Karpas-422 (cell line): ENCODE measurements around the gene RASA2. TPM values are rescaled to one million over a fixed set of nuclear protein-coding genes. Genes with fewer than 3 reads are reported as not detected.

Experiments
- DNase-seq: peaks from one replicate; pipeline ENCODE4 v3.0.0-alpha.2; 2015
- H2AFZ ChIP-seq: fragments of 200-600 bp; sonication (generic); 2 replicates; pipeline ENCODE4 v1.6.1; 2014; ENCODE audit warnings: antibody characterized with exemption, low read length, mixed read lengths
- H3K27ac ChIP-seq: fragments of 200-600 bp; sonication (generic); 2 replicates; pipeline ENCODE4 v1.5.1; 2014; ENCODE audit warnings: mild to moderate bottlenecking, low read length, moderate library complexity
- H3K27me3 ChIP-seq: fragments of 200-600 bp; sonication (generic); 2 replicates; pipeline ENCODE4 v1.6.1; 2014; ENCODE audit warnings: low read length, mixed read lengths
- H3K36me3 ChIP-seq: fragments of 200-600 bp; sonication (generic); 2 replicates; pipeline ENCODE4 v1.6.1; 2014; ENCODE audit warnings: low read length, mixed read lengths; ENCODE audit not compliant: insufficient read depth
- H3K4me1 ChIP-seq: fragments of 200-600 bp; sonication (generic); 2 replicates; pipeline ENCODE4 v1.6.1; 2014; ENCODE audit warnings: mild to moderate bottlenecking, low read length, mixed read lengths
- H3K4me2 ChIP-seq: fragments of 200-600 bp; sonication (generic); 2 replicates; pipeline ENCODE4 v1.6.1; 2014; ENCODE audit warnings: low read length, low read depth, mild to moderate bottlenecking; ENCODE audit not compliant: poor library complexity, severe bottlenecking
- H3K4me3 ChIP-seq: fragments of 200-600 bp; sonication (generic); 2 replicates; pipeline ENCODE4 v1.5.1; 2014; ENCODE audit warnings: mild to moderate bottlenecking, antibody characterized with exemption, low read length, mixed read lengths
- H3K79me2 ChIP-seq: fragments of 200-600 bp; sonication (generic); 2 replicates; pipeline ENCODE4 v1.6.1; 2014; ENCODE audit warnings: mild to moderate bottlenecking, low read length, mixed read lengths
- H3K9ac ChIP-seq: fragments of 200-600 bp; sonication (generic); 2 replicates; pipeline ENCODE4 v1.6.0; 2014; ENCODE audit warnings: low read length
- H3K9me2 ChIP-seq: fragments of 200-600 bp; sonication (generic), shearing (Covaris generic); replicated peaks from 2 replicates; pipeline ENCODE4 v1.6.0; 2014; ENCODE audit warnings: mild to moderate bottlenecking, low read length, moderate library complexity; ENCODE audit not compliant: insufficient read depth
- H3K9me3 ChIP-seq: fragments of 300-700, 200-600 bp; sonication (generic); 2 replicates; pipeline ENCODE4 v1.6.1; 2014; ENCODE audit warnings: low read length, mixed read lengths
- H4K20me1 ChIP-seq: fragments of 200-600 bp; sonication (generic); 2 replicates; pipeline ENCODE4 v1.6.1; 2014; ENCODE audit warnings: mild to moderate bottlenecking, antibody characterized with exemption, low read length, low read depth; ENCODE audit not compliant: insufficient read depth
- total RNA-seq: library from RNA; depleted of rRNA; stranded (reverse); fragments of >200 nt; shearing (Covaris generic); gene quantifications from 2 replicates; pipeline ENCODE4 v1.2.3, GENCODE V29; 2014; ENCODE audit warnings: low replicate concordance

The RASA2 gene
- total RNA-seq, 1 experiment from 2014 or later = 27.1 TPM

GRCh38 chr3:141506071-141506470, 19.2 kb downstream of the RASA2 start:
- H3K9ac ChIP-seq = no peak overlapping the region
- H4K20me1 ChIP-seq = no peaks in the 10 kb centered on the region
- H3K9me2 ChIP-seq = no peaks in the 10 kb centered on the region
- no peaks in the 10 kb centered on the region for H3K4me1 ChIP-seq
- no peak overlapping the region for H2AFZ ChIP-seq
- H3K27ac ChIP-seq = no peak overlapping the region
- no peak for DNase-seq
- H3K79me2 ChIP-seq = peaks cover 98% of the 10 kb centered on the region
- H3K4me2 ChIP-seq = no peak overlapping the region
- no peaks in the 10 kb centered on the region for H3K36me3 ChIP-seq
- H3K27me3 ChIP-seq = no peaks in the 10 kb centered on the region
- H3K9me3 ChIP-seq = no peaks in the 10 kb centered on the region
- no peak overlapping the region for H3K4me3 ChIP-seq

- H3K36me3 ChIP-seq = peaks cover 7% of the 10 kb centered on the region; the same call in 1 of the 2 replicates
- no peaks in the 10 kb centered on the region for H4K20me1 ChIP-seq
- no peak overlapping the region for H3K4me3 ChIP-seq
- H3K9ac ChIP-seq = no peak overlapping the region
- no peak for DNase-seq
- H3K79me2 ChIP-seq = peaks cover 93% of the 10 kb centered on the region
- H3K4me1 ChIP-seq = no peaks in the 10 kb centered on the region
- no peaks in the 10 kb centered on the region for H3K9me2 ChIP-seq
- no peak overlapping the region for H2AFZ ChIP-seq
- H3K9me3 ChIP-seq = no peaks in the 10 kb centered on the region
- H3K4me2 ChIP-seq = no peak overlapping the region
- H3K27ac ChIP-seq = no peak overlapping the region
- no peaks in the 10 kb centered on the region for H3K27me3 ChIP-seq
Measured at GRCh38 chr3:141507392-141508066, 20.7 kb downstream of the RASA2 start.

- H3K9me2 ChIP-seq = no peaks in the 10 kb centered on the region
- H2AFZ ChIP-seq = no peak overlapping the region
- DNase-seq = no peak
- H3K4me3 ChIP-seq = no peak overlapping the region
- no peaks in the 10 kb centered on the region for H3K9me3 ChIP-seq
- H3K4me2 ChIP-seq = no peak overlapping the region
- no peaks in the 10 kb centered on the region for H3K27me3 ChIP-seq
- no peaks in the 10 kb centered on the region for H4K20me1 ChIP-seq
- no peak overlapping the region for H3K27ac ChIP-seq
- no peaks in the 10 kb centered on the region for H3K4me1 ChIP-seq
- H3K79me2 ChIP-seq = peaks cover 88% of the 10 kb centered on the region
- no peak overlapping the region for H3K9ac ChIP-seq
- peaks cover 10% of the 10 kb centered on the region; the same call in 1 of the 2 replicates for H3K36me3 ChIP-seq
Measured at GRCh38 chr3:141508067-141508436, 21.2 kb downstream of the RASA2 start.

- H3K36me3 ChIP-seq = peaks cover 33% of the 10 kb centered on the region
- H3K4me2 ChIP-seq = no peak overlapping the region
- H3K27me3 ChIP-seq = no peaks in the 10 kb centered on the region
- no peak overlapping the region for H3K27ac ChIP-seq
- no peak overlapping the region for H3K4me3 ChIP-seq
- peaks cover 69% of the 10 kb centered on the region for H3K79me2 ChIP-seq
- H2AFZ ChIP-seq = no peak overlapping the region
- H3K9me3 ChIP-seq = no peaks in the 10 kb centered on the region
- DNase-seq = no peak
- no peaks in the 10 kb centered on the region for H4K20me1 ChIP-seq
- no peak overlapping the region for H3K9ac ChIP-seq
- no peaks in the 10 kb centered on the region for H3K4me1 ChIP-seq
- no peaks in the 10 kb centered on the region for H3K9me2 ChIP-seq
Measured at GRCh38 chr3:141511361-141511760, 24.5 kb downstream of the RASA2 start.

GRCh38 chr3:141514382-141514781, 27.6 kb downstream of the RASA2 start:
- Histone ChIP-seq H3K9ac (no peak overlapping the region), H4K20me1 (no peaks in the 10 kb centered on the region), H3K27me3 (no peaks in the 10 kb centered on the region), H3K27ac (no peak overlapping the region), H3K36me3 (peaks cover 49% of the 10 kb centered on the region), H3K4me3 (no peak overlapping the region), H3K9me3 (no peaks in the 10 kb centered on the region), H3K9me2 (no peaks in the 10 kb centered on the region), H3K4me2 (no peak overlapping the region), H3K4me1 (no peaks in the 10 kb centered on the region), H2AFZ (no peak overlapping the region), H3K79me2 (peaks cover 52% of the 10 kb centered on the region)
- DNase-seq = no peak

GRCh38 chr3:141519587-141519986, 32.8 kb downstream of the RASA2 start:
- DNase-seq = no peak
- Histone ChIP-seq H3K4me3 (no peak overlapping the region), H2AFZ (no peak overlapping the region), H3K36me3 (peaks cover 33% of the 10 kb centered on the region), H3K27ac (no peak overlapping the region), H3K4me1 (no peaks in the 10 kb centered on the region; the same call in 1 of the 2 replicates), H3K9me3 (no peaks in the 10 kb centered on the region), H3K79me2 (peaks cover 58% of the 10 kb centered on the region), H4K20me1 (no peaks in the 10 kb centered on the region), H3K27me3 (no peaks in the 10 kb centered on the region), H3K4me2 (no peak overlapping the region), H3K9me2 (no peaks in the 10 kb centered on the region), H3K9ac (no peak overlapping the region)

GRCh38 chr3:141521781-141522180, 35.0 kb downstream of the RASA2 start:
- H3K4me3 ChIP-seq = no peak overlapping the region
- H3K4me2 ChIP-seq = no peak overlapping the region
- no peaks in the 10 kb centered on the region for H3K9me2 ChIP-seq
- no peak for DNase-seq
- no peak overlapping the region for H2AFZ ChIP-seq
- H3K9ac ChIP-seq = no peak overlapping the region
- H3K4me1 ChIP-seq = peaks cover 6% of the 10 kb centered on the region
- no peak overlapping the region for H3K27ac ChIP-seq
- peaks cover 66% of the 10 kb centered on the region for H3K79me2 ChIP-seq
- no peaks in the 10 kb centered on the region for H3K27me3 ChIP-seq
- H3K9me3 ChIP-seq = no peaks in the 10 kb centered on the region
- peaks cover 21% of the 10 kb centered on the region for H3K36me3 ChIP-seq
- H4K20me1 ChIP-seq = no peaks in the 10 kb centered on the region

GRCh38 chr3:141523615-141524375, 37.0 kb downstream of the RASA2 start:
- no peak overlapping the region for H3K27ac ChIP-seq
- no peaks in the 10 kb centered on the region for H3K9me3 ChIP-seq
- H3K4me3 ChIP-seq = no peak overlapping the region
- H3K9ac ChIP-seq = no peak overlapping the region
- H3K27me3 ChIP-seq = no peaks in the 10 kb centered on the region
- no peak overlapping the region for H3K4me2 ChIP-seq
- peaks cover 24% of the 10 kb centered on the region for H3K4me1 ChIP-seq
- no peak for DNase-seq
- peaks cover 81% of the 10 kb centered on the region for H3K79me2 ChIP-seq
- H3K36me3 ChIP-seq = peaks cover 19% of the 10 kb centered on the region; the same call in 1 of the 2 replicates
- no peaks in the 10 kb centered on the region for H4K20me1 ChIP-seq
- no peak overlapping the region for H2AFZ ChIP-seq
- no peaks in the 10 kb centered on the region for H3K9me2 ChIP-seq
